Measurements from ENCODE around the gene CREB3L2.

GRCh38 chr7:137978464-137979237 is 23.2 kb downstream of the CREB3L2 start:
- TF ChIP-seq CTCF (IDR thresholded peaks at IDR 0.05) (no peak), POLR2A (IDR thresholded peaks at IDR 0.05) (no peak), POLR2AphosphoS5 (IDR thresholded peaks at IDR 0.05) (peak; percentile 96), EP300 (IDR thresholded peaks at IDR 0.05) (no peak)
